Upper lobe of right lung (tissue), 1 donor: ENCODE results near the gene MRPL14. TPM values are rescaled to one million over a fixed set of nuclear protein-coding genes. Genes with fewer than 3 reads are reported as not detected.

Source experiments
- ATAC-seq: fragments of 200-7000 bp; cut with Tn5 transposase; one replicate; pipeline ENCODE4 v1.9.1; 2020; ENCODE audit warnings: mild to moderate bottlenecking, moderate library complexity
- DNase-seq: peaks from one replicate; pipeline ENCODE4 v3.0.0-alpha.2; 2020
- H3K27ac ChIP-seq: fragments of 200-600 bp; one replicate; pipeline ENCODE4 v1.8.0; 2022
- H3K27me3 ChIP-seq: fragments of 200-600 bp; one replicate; pipeline ENCODE4 v1.8.0; 2022; ENCODE audit warnings: mild to moderate bottlenecking
- H3K36me3 ChIP-seq: fragments of 200-600 bp; one replicate; pipeline ENCODE4 v1.8.0; 2022
- H3K4me1 ChIP-seq: fragments of 200-600 bp; one replicate; pipeline ENCODE4 v1.8.0; 2022
- H3K4me3 ChIP-seq: fragments of 200-600 bp; one replicate; pipeline ENCODE4 v1.8.0; 2022; ENCODE audit warnings: mild to moderate bottlenecking
- H3K9me3 ChIP-seq: fragments of 200-600 bp; one replicate; pipeline ENCODE4 v1.8.0; 2022
- CTCF ChIP-seq: fragments of 200-600 bp; IDR thresholded peaks from one replicate; pipeline ENCODE4 v1.8.0; 2022; ENCODE audit warnings: antibody characterized with exemption
- intact Hi-C: fragments of 100-400 bp; cut with DNase I; formaldehyde crosslinking; loops from one replicate; pipeline ENCODE4 v1.11.0; 2022
- total RNA-seq: library from RNA; stranded (reverse); fragmentation: NEBNext Ultra II Directional; extraction: Animal tissue kit (Norgen Biotek cat#: 25700); gene quantifications from one replicate; pipeline ENCODE4 v1.2.1, GENCODE V29; 2021
- donor health status: DM: no; HTN: yes; CAD: no; lungs with severe emphysema.

The MRPL14 gene
- total RNA-seq, 1 donor from 2014 or later = 94.1 TPM

DNA sequence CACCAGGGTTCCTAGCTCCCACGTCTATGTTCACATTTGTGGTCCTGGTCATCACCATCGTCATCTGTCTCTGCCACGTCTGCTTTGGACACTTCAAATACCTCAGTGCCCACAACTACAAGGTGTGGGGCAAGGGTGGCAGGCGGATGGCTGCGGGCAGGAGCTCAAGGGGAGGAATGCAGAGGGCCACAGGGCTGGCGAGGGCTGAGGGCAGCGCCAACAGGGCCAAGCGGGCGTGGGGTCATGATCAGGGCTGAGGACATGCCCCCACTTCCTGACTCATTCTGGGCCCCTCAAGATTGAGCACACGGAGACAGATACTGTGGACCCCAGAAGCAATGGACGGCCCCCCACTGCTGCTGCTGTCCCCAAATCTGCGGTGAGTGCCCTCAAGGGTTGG, 26.8 kb upstream of the MRPL14 start:
- DNase-seq (no peak), ATAC-seq (no peak)
- no peak for TF ChIP-seq CTCF
- intact Hi-C loops = no loop called here
- H3K27ac ChIP-seq = no peak overlapping the region
- H3K27me3 ChIP-seq = no peaks in the 10 kb centered on the region
- H3K9me3 ChIP-seq = no peaks in the 10 kb centered on the region
- no peak overlapping the region for H3K4me3 ChIP-seq
- peaks cover 22% of the 10 kb centered on the region for H3K36me3 ChIP-seq
- H3K4me1 ChIP-seq = no peaks in the 10 kb centered on the region

DNA sequence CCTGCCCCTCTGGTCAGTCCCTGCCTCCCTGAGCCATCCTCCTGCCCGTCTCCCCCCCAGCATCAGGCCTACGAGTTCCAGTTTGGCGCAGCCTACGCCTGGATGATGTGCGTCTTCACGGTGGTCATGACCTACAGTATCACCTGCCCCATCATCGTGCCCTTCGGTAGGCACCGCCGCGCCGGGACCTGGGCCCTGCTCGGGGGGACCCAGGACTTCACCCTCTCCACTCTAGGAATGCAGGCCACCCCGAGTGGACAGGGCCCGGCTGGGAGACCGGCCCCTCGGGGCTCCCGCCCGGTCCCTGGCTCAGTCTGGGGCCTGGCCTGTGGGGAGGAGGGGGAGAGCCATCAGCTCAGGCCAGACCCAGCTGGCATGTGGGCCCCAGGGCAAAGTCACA, 25.3 kb upstream of the MRPL14 start:
- Histone ChIP-seq H3K9me3 (no peaks in the 10 kb centered on the region), H3K27me3 (no peaks in the 10 kb centered on the region), H3K27ac (no peak overlapping the region), H3K36me3 (peaks cover 36% of the 10 kb centered on the region), H3K4me3 (no peak overlapping the region), H3K4me1 (no peaks in the 10 kb centered on the region)
- DNase-seq (no peak), ATAC-seq (no peak)
- TF ChIP-seq CTCF = no peak
- intact Hi-C loops = no loop called here

DNA sequence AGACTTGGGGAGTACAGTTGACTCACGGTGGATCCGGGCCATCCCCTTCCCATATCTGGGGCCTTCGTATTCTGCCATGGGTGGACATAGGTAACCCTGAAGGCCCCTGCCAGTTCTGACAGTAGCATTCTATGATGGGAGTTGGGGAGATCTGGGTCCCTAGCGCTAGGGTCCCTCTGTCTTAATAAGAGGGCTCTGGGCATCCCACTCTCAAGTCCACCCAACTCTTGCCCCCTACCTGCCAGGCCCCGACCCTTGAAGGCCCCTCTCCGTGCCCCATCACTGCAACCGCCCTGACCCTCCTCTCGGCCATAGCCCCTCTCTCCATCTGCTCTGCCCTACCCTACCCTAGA, 24.8 kb upstream of the MRPL14 start:
- H3K4me1 ChIP-seq = no peaks in the 10 kb centered on the region
- H3K27me3 ChIP-seq = no peaks in the 10 kb centered on the region
- no peaks in the 10 kb centered on the region for H3K9me3 ChIP-seq
- intact Hi-C loops = no loop called here
- no peak overlapping the region for H3K27ac ChIP-seq
- H3K36me3 ChIP-seq = peaks cover 41% of the 10 kb centered on the region
- H3K4me3 ChIP-seq = no peak overlapping the region
- TF ChIP-seq CTCF = no peak
- ATAC-seq (no peak), DNase-seq (no peak)

DNA sequence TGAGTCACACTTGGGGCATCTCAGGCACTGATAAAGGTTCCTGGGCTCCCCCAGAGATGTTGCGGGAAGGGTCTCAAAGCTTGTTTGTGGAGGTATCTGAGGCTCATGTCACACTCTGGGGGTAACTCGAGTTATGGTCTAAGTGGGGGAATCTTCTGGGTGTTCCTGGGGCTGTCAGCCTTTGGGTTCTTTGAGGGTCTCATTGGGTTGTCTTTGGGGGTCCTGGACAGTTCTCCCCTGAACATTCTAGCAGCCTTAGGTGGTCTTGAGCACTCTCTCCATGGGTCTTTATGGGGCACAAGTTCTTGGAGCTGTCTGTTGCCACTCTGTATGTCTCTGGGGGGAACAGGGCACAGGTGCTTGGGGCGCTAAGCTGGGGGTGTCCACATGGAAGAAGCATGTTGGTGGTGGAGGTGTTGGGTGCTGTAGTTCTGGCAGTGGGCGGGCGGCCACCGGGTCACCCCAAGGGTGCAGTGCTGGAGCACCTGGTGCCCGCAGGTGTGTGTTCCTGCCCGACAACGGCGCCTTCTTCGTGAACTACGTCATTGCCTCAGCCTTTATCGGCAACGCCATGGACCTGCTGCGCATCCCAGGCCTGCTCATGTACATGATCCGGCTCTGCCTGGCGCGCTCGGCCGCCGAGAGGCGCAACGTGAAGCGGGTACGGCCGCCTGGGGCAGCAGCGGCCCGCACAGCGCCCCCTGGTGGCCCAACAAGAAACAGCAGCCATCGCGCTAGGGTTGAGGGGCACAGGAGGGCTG, 24.3 kb upstream of the MRPL14 start:
- TF ChIP-seq CTCF = peak; percentile 98
- no peak overlapping the region for H3K27ac ChIP-seq
- peak; percentile 89 for DNase-seq
- no peaks in the 10 kb centered on the region for H3K4me1 ChIP-seq
- no peaks in the 10 kb centered on the region for H3K9me3 ChIP-seq
- peak; percentile 90 for ATAC-seq
- intact Hi-C loops = no loop called here
- no peaks in the 10 kb centered on the region for H3K27me3 ChIP-seq
- no peak overlapping the region for H3K4me3 ChIP-seq
- peaks cover 46% of the 10 kb centered on the region for H3K36me3 ChIP-seq

GRCh38 chr6:44150317-44150917, 23.2 kb upstream of the MRPL14 start:
- TF ChIP-seq CTCF = no peak
- H3K4me3 ChIP-seq = no peak overlapping the region
- no peaks in the 10 kb centered on the region for H3K9me3 ChIP-seq
- peaks cover 56% of the 10 kb centered on the region for H3K36me3 ChIP-seq
- DNase-seq = no peak
- intact Hi-C loops = no loop called here
- no peak for ATAC-seq
- no peaks in the 10 kb centered on the region for H3K4me1 ChIP-seq
- no peaks in the 10 kb centered on the region for H3K27me3 ChIP-seq
- H3K27ac ChIP-seq = no peak overlapping the region
